GM18951 (cell line): ENCODE data around the gene OTUD5.

Experiments
- POLR2A ChIP-seq: IDR thresholded peaks from 4 replicates; pipeline ENCODE4 v1.6.1; 2011; ENCODE audit warnings: mild to moderate bottlenecking; ENCODE audit not compliant: insufficient read length, insufficient read depth; ENCODE audit errors: extremely low read depth
- in situ Hi-C: fragments of 300-500 bp; cut with MboI; formaldehyde crosslinking; loops from one replicate; pipeline ENCODE4 v1.12.0; 2022; ENCODE audit warnings: low sequenced_read_pairs, mixed read lengths, inconsistent platforms; ENCODE audit not compliant: unreplicated experiment

Gene OTUD5

GRCh38 chrX:48904626-48905025, 52.8 kb downstream of the OTUD5 start:
- in situ Hi-C loops, result no loop called here
- TF ChIP-seq POLR2A, result no peak

- TF ChIP-seq POLR2A, result no peak
- in situ Hi-C loops, result no loop called here
Observed at GRCh38 chrX:48904180-48904579, 53.2 kb downstream of the OTUD5 start.

- in situ Hi-C loops, result no loop called here
- TF ChIP-seq POLR2A, result no peak
Observed at GRCh38 chrX:48903290-48903689, 54.1 kb downstream of the OTUD5 start.

GRCh38 chrX:48902776-48903175, 54.6 kb downstream of the OTUD5 start:
- in situ Hi-C loops, result no loop called here
- TF ChIP-seq POLR2A, result no peak

- TF ChIP-seq POLR2A, result no peak
- in situ Hi-C loops, result no loop called here
Observed at GRCh38 chrX:48902135-48902534, 55.3 kb downstream of the OTUD5 start.

- no peak for TF ChIP-seq POLR2A
- in situ Hi-C loops, result no loop called here
Observed at GRCh38 chrX:48901069-48901468, 56.3 kb downstream of the OTUD5 start.

- in situ Hi-C loops, result no loop called here
Observed at GRCh38 chrX:48899078-48899410, 58.4 kb downstream of the OTUD5 start.

GRCh38 chrX:48897625-48898306, 59.6 kb downstream of the OTUD5 start, which contains the start of the genes PQBP1 and TIMM17B:
Gene PQBP1 (plus strand): TSS chrX:48897930. CDS start chrX:48898510, 580 bp downstream.
Gene TIMM17B (minus strand): TSS chrX:48897768. CDS start chrX:48897749, 19 bp downstream.
- in situ Hi-C loops, result no loop called here
- TF ChIP-seq POLR2A, result peak; percentile 80

More at GRCh38 chrX:48899078-48899410, 58.4 kb downstream of the OTUD5 start:
- no peak for TF ChIP-seq POLR2A

- TF ChIP-seq POLR2A, result no peak
- in situ Hi-C loops, result no loop called here
Observed at GRCh38 chrX:48897157-48897624, 60.2 kb downstream of the OTUD5 start.

GRCh38 chrX:48896611-48897011, 60.8 kb downstream of the OTUD5 start:
- in situ Hi-C loops, result no loop called here
- TF ChIP-seq POLR2A, result no peak

GRCh38 chrX:48894891-48895290, 62.5 kb downstream of the OTUD5 start:
- in situ Hi-C loops, result no loop called here
- TF ChIP-seq POLR2A, result no peak

GRCh38 chrX:48893556-48894348, 63.7 kb downstream of the OTUD5 start:
- TF ChIP-seq POLR2A, result no peak
- in situ Hi-C loops, result no loop called here

GRCh38 chrX:48892896-48893295, 64.5 kb downstream of the OTUD5 start:
- in situ Hi-C loops, result no loop called here

More at GRCh38 chrX:48892896-48893295, 64.5 kb downstream of the OTUD5 start:
- TF ChIP-seq POLR2A, result no peak
